Chondrocyte (in vitro differentiated cells): ENCODE results near the gene FIGLA. TPM values are rescaled to one million over a fixed set of nuclear protein-coding genes. Genes with fewer than 3 reads are reported as not detected.

Source experiments
- DNase-seq: peaks from one replicate; pipeline ENCODE4 v3.0.0; 2021; ENCODE audit warnings: mixed read lengths, low spot score
- H3K27ac Mint-ChIP-seq: one replicate; pipeline ENCODE4 v1.8.0; 2021; ENCODE audit warnings: mild to moderate bottlenecking, moderate library complexity, mixed read lengths; ENCODE audit not compliant: unreplicated experiment
- H3K27me3 Mint-ChIP-seq: 2 replicates; pipeline ENCODE4 v1.8.0; 2021; ENCODE audit warnings: low read depth, mixed read lengths
- H3K36me3 Mint-ChIP-seq: 2 replicates; pipeline ENCODE4 v1.8.0; 2021; ENCODE audit warnings: low read depth, mixed read lengths
- H3K4me1 Mint-ChIP-seq: 2 replicates; pipeline ENCODE4 v1.8.0; 2021; ENCODE audit warnings: low read depth, mild to moderate bottlenecking, mixed read lengths
- H3K4me3 Mint-ChIP-seq: one replicate; pipeline ENCODE4 v1.8.0; 2021; ENCODE audit warnings: mild to moderate bottlenecking, moderate library complexity, mixed read lengths; ENCODE audit not compliant: unreplicated experiment
- H3K9me3 Mint-ChIP-seq: 2 replicates; pipeline ENCODE4 v1.8.0; 2021; ENCODE audit warnings: low read depth, mixed read lengths
- CTCF ChIP-seq: fragments of 200-600 bp; sonication (generic); IDR thresholded peaks from 2 replicates; pipeline ENCODE4 v1.5.0; 2021; ENCODE audit warnings: antibody characterized with exemption, mild to moderate bottlenecking, moderate library complexity
- total RNA-seq: library from RNA; stranded (reverse); gene quantifications from 3 replicates; pipeline ENCODE4 v1.2.1, GENCODE V29; 2021

FIGLA gene
- total RNA-seq, 1 donor from 2014 or later, result not detected

- Mint-ChIP-seq H3K36me3 (no peaks in the 10 kb centered on the region), H3K27me3 (peaks cover 18% of the 10 kb centered on the region), H3K27ac (no peak overlapping the region), H3K4me1 (no peaks in the 10 kb centered on the region), H3K4me3 (no peak overlapping the region), H3K9me3 (no peaks in the 10 kb centered on the region)
- DNase-seq, result no peak
- no peak for TF ChIP-seq CTCF
Observed at GRCh38 chr2:70828914-70829824, 38.7 kb upstream of the FIGLA start.

DNA sequence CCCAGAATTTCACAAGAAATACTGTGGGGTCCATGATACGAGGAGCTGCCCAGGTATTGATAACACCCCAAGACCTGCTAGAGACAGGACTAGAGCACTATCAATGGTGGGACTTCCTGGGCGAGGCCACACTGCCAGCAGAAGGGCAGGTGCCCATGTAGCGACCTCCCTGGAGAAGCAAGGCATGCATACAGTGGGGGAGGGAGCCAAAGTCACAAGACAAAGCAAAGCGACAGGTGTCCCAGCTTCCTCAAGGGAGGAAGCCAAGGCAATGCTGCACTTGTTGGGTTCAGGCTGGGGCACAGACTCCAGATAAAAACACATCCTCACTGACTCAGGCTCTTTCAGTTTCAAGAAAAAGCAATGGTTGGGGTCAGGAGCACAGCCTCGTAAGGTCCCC is 37.7 kb upstream of the FIGLA start:
- TF ChIP-seq CTCF, result no peak
- Mint-ChIP-seq H3K27ac (no peak overlapping the region), H3K36me3 (no peaks in the 10 kb centered on the region), H3K4me1 (no peaks in the 10 kb centered on the region), H3K9me3 (no peaks in the 10 kb centered on the region), H3K27me3 (peaks cover 19% of the 10 kb centered on the region), H3K4me3 (no peak overlapping the region)
- DNase-seq, result no peak

GRCh38 chr2:70827388-70827787 is 36.9 kb upstream of the FIGLA start:
- H3K36me3 Mint-ChIP-seq, result no peaks in the 10 kb centered on the region
- H3K4me3 Mint-ChIP-seq, result no peak overlapping the region
- no peak overlapping the region for H3K27ac Mint-ChIP-seq
- peaks cover 20% of the 10 kb centered on the region for H3K27me3 Mint-ChIP-seq
- no peaks in the 10 kb centered on the region for H3K4me1 Mint-ChIP-seq
- TF ChIP-seq CTCF, result no peak
- no peak for DNase-seq
- no peaks in the 10 kb centered on the region for H3K9me3 Mint-ChIP-seq

DNA sequence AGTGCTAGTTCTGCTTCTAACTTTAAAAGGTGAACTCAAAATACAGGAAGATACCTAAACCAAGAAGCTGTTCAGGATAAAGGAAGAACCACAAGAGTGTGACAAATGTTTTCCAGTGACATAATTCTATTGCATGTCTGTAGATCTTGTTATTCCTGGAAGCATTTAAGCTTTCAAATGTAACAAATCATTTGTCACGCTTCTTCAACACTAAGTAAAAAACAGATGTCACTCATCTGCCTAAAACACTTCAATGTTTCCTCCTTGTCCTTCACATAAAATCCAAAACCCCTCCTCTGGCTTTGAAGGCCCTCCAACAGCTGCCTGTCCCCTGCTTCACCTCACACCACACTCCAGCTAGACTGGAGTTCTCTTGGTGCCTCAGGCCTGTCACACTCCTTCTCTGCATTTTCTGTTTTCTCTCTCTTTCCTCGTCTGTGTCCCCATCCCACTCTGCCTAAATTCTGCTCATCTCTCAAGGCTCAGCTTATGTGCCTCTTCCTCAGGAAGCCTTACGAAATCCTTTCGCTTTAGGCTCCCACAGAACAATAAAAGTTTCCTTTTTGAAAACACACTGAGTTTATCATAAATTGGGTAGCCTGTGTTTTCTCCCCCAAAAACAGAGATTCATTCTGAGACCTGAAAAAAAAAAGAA is 36.4 kb upstream of the FIGLA start:
- H3K36me3 Mint-ChIP-seq, result no peaks in the 10 kb centered on the region
- no peak for DNase-seq
- no peak overlapping the region for H3K4me3 Mint-ChIP-seq
- no peaks in the 10 kb centered on the region for H3K4me1 Mint-ChIP-seq
- no peaks in the 10 kb centered on the region for H3K9me3 Mint-ChIP-seq
- TF ChIP-seq CTCF, result no peak
- H3K27me3 Mint-ChIP-seq, result peaks cover 20% of the 10 kb centered on the region
- H3K27ac Mint-ChIP-seq, result no peak overlapping the region

DNA sequence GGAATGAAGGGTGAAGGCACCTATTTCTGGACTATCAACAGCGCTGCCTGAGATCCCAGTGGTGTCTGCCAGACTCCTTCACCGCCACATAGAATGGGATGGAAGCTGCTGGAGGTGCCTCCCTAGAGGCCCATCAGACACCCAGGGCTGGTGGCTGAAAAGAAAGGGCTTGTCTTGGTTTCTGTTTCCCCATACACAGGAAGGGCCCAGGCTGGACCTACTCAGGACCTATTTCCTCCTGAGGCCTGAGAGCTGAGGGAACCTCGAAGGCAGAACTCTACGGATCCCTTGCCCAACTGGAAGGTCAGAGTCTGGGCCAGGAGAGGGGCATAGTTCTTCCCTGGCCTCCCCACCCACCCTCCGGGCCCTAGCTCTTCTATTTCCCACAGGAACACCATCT is 32.8 kb upstream of the FIGLA start:
- H3K27me3 Mint-ChIP-seq, result peaks cover 26% of the 10 kb centered on the region
- no peaks in the 10 kb centered on the region for H3K9me3 Mint-ChIP-seq
- H3K4me3 Mint-ChIP-seq, result no peak overlapping the region
- H3K36me3 Mint-ChIP-seq, result no peaks in the 10 kb centered on the region
- H3K27ac Mint-ChIP-seq, result no peak overlapping the region
- no peak for TF ChIP-seq CTCF
- H3K4me1 Mint-ChIP-seq, result no peaks in the 10 kb centered on the region
- DNase-seq, result no peak
